ENCODE results near the gene PHEX.

DNA sequence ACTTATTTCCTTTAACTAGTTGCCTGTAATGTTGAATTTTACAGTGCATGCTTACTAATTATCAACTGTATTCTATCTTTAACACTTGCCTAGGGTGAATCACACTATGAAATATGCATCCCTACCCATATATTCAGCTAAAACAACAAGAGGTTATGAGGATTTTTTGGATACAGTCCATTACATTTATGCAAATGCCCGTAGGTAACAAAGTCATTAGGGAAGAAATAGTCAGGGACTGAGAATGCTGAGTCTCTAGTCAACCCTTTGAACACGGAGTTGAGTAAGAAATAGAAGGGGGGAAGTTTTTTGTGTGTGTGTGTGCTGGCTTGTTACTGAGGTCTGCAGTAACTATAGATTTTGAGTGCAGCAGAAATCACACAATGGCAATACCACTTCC, 214.5 kb downstream of the PHEX start:
- TF ChIP-seq, protein P1, sequence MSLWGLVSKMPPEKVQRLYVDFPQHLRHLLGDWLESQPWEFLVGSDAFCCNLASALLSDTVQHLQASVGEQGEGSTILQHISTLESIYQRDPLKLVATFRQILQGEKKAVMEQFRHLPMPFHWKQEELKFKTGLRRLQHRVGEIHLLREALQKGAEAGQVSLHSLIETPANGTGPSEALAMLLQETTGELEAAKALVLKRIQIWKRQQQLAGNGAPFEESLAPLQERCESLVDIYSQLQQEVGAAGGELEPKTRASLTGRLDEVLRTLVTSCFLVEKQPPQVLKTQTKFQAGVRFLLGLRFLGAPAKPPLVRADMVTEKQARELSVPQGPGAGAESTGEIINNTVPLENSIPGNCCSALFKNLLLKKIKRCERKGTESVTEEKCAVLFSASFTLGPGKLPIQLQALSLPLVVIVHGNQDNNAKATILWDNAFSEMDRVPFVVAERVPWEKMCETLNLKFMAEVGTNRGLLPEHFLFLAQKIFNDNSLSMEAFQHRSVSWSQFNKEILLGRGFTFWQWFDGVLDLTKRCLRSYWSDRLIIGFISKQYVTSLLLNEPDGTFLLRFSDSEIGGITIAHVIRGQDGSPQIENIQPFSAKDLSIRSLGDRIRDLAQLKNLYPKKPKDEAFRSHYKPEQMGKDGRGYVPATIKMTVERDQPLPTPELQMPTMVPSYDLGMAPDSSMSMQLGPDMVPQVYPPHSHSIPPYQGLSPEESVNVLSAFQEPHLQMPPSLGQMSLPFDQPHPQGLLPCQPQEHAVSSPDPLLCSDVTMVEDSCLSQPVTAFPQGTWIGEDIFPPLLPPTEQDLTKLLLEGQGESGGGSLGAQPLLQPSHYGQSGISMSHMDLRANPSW (CRISPR knock-in tag; conservative IDR thresholded peaks at IDR 0.05; ENCODE audit: low read depth): no peak
- no peak for TF ChIP-seq ATF3 (CRISPR knock-in tag; conservative IDR thresholded peaks at IDR 0.05)
- TF ChIP-seq OVOL2 (CRISPR knock-in tag; IDR thresholded peaks at IDR 0.05; ENCODE audit: borderline replicate concordance): no peak
- no peak for TF ChIP-seq ZNF232 (CRISPR knock-in tag; IDR thresholded peaks at IDR 0.05)
- TF ChIP-seq MAX (CRISPR knock-in tag; IDR thresholded peaks at IDR 0.05): no peak
- TF ChIP-seq ZNF138 (CRISPR knock-in tag; conservative IDR thresholded peaks at IDR 0.05): no peak
- TF ChIP-seq FOXK1 (CRISPR knock-in tag; IDR thresholded peaks at IDR 0.05): no peak
